BLaER1 (cell line): ENCODE data around the gene COL28A1.

ENCODE experiments used
- H3K27ac ChIP-seq: shearing (Covaris generic); formaldehyde crosslinking; 2 replicates; pipeline ENCODE4 v1.8.1; 2022
- H3K27me3 ChIP-seq: shearing (Covaris generic); formaldehyde crosslinking; 2 replicates; pipeline ENCODE4 v1.8.1; 2022
- H3K36me3 ChIP-seq: shearing (Covaris generic); formaldehyde crosslinking; 2 replicates; pipeline ENCODE4 v1.8.1; 2022
- H3K4me1 ChIP-seq: shearing (Covaris generic); formaldehyde crosslinking; 2 replicates; pipeline ENCODE4 v1.8.1; 2022
- H3K4me2 ChIP-seq: shearing (Covaris generic); formaldehyde crosslinking; 2 replicates; pipeline ENCODE4 v1.8.1; 2022
- H3K4me3 ChIP-seq: shearing (Covaris generic); formaldehyde crosslinking; 2 replicates; pipeline ENCODE4 v1.8.1; 2022
- H3K9ac ChIP-seq: shearing (Covaris generic); formaldehyde crosslinking; 2 replicates; pipeline ENCODE4 v1.8.1; 2022
- H3K9me3 ChIP-seq: shearing (Covaris generic); formaldehyde crosslinking; 2 replicates; pipeline ENCODE4 v1.8.1; 2022
- H4K20me1 ChIP-seq: shearing (Covaris generic); formaldehyde crosslinking; 2 replicates; pipeline ENCODE4 v1.8.1; 2022
- Cebpa-rat ChIP-seq: shearing (Covaris generic); IDR thresholded peaks from 2 replicates; pipeline ENCODE4 v1.8.1; 2022

Gene COL28A1

GRCh38 chr7:7312323-7312722, 223.3 kb downstream of the COL28A1 start:
- Histone ChIP-seq H3K4me2 (no peak overlapping the region), H3K27ac (no peak overlapping the region), H4K20me1 (no peaks in the 10 kb centered on the region), H3K9ac (no peak overlapping the region), H3K4me3 (no peak overlapping the region), H3K9me3 (no peaks in the 10 kb centered on the region), H3K27me3 (no peaks in the 10 kb centered on the region), H3K36me3 (no peaks in the 10 kb centered on the region), H3K4me1 (0 out of 2 replicates have a peak, but pooled peaks cover under 1% of the 10 kb centered on the region)
- no peak for TF ChIP-seq Cebpa-rat

GRCh38 chr7:7311001-7311400, 224.7 kb downstream of the COL28A1 start:
- Histone ChIP-seq H3K4me1 (no peaks in the 10 kb centered on the region), H3K36me3 (no peaks in the 10 kb centered on the region), H4K20me1 (no peaks in the 10 kb centered on the region), H3K9me3 (no peaks in the 10 kb centered on the region), H3K27me3 (no peaks in the 10 kb centered on the region), H3K4me2 (no peak overlapping the region), H3K4me3 (no peak overlapping the region), H3K9ac (no peak overlapping the region), H3K27ac (no peak overlapping the region)
- TF ChIP-seq Cebpa-rat, result no peak

GRCh38 chr7:7309203-7309602, 226.5 kb downstream of the COL28A1 start:
- no peaks in the 10 kb centered on the region for H3K27me3 ChIP-seq
- no peak overlapping the region for H3K27ac ChIP-seq
- H3K9ac ChIP-seq, result no peak overlapping the region

More at GRCh38 chr7:7309203-7309602, 226.5 kb downstream of the COL28A1 start:
- Histone ChIP-seq H4K20me1 (no peaks in the 10 kb centered on the region), H3K4me2 (no peak overlapping the region), H3K4me1 (no peaks in the 10 kb centered on the region), H3K4me3 (no peak overlapping the region), H3K36me3 (no peaks in the 10 kb centered on the region), H3K9me3 (no peaks in the 10 kb centered on the region)
- TF ChIP-seq Cebpa-rat, result no peak
